H1 (cell line): Measurements from ENCODE around the gene PRDM1.

Source experiments
- EP300 ChIP-seq, 2 experiments: IDR thresholded peaks; 1 replicate in 1 of 2; 2 replicates in 1 of 2; pipeline ENCODE4 v1.6.1; 2011 to 2012; ENCODE audit warnings: low read depth in 2 of 2, low read length in 2 of 2, mild to moderate bottlenecking in 2 of 2, borderline replicate concordance in 1 of 2, inconsistent platforms in 1 of 2, moderate library complexity in 1 of 2
- FOSL1 ChIP-seq: IDR thresholded peaks from 2 replicates; pipeline ENCODE4 v1.6.1; 2011; ENCODE audit warnings: mild to moderate bottlenecking, low read depth, low read length, moderate library complexity; ENCODE audit not compliant: insufficient read depth
- POLR2A ChIP-seq, 2 experiments: IDR thresholded peaks; 1 replicate in 1 of 2; 2 replicates in 1 of 2; pipeline ENCODE4 v1.6.1; 2011; ENCODE audit warnings: low read depth in 2 of 2, low read length in 2 of 2, mild to moderate bottlenecking in 2 of 2; ENCODE audit errors: control extremely low read depth in 1 of 2
- RFX5 ChIP-seq: IDR thresholded peaks from 2 replicates; pipeline ENCODE4 v1.6.1; 2011; ENCODE audit warnings: low read depth, low read length, improper control_type of control experiment, borderline replicate concordance
- RXRA ChIP-seq: IDR thresholded peaks from 2 replicates; pipeline ENCODE4 v1.6.1; 2011; ENCODE audit warnings: low read depth, mild to moderate bottlenecking, low read length, moderate library complexity; ENCODE audit not compliant: insufficient read depth
- SIN3A ChIP-seq, 2 experiments: IDR thresholded peaks in 1 of 2; conservative IDR thresholded peaks in 1 of 2; 2 replicates each; pipeline ENCODE4 v1.6.1; 2011 to 2012; ENCODE audit warnings: low read length in 2 of 2, improper control_type of control experiment in 1 of 2, low read depth in 1 of 2, mild to moderate bottlenecking in 1 of 2
- SUZ12 ChIP-seq: fragments of 200-600 bp; sonication (generic); IDR thresholded peaks from 2 replicates; pipeline ENCODE4 v1.6.1; 2012; ENCODE audit warnings: mild to moderate bottlenecking, inconsistent platforms, low read length, moderate library complexity, mixed read lengths
- TAF1 ChIP-seq: IDR thresholded peaks from 2 replicates; pipeline ENCODE4 v1.6.1; 2011; ENCODE audit warnings: mild to moderate bottlenecking, low read depth, low read length
- TCF12 ChIP-seq: IDR thresholded peaks from 2 replicates; pipeline ENCODE4 v1.6.1; 2011; ENCODE audit warnings: low read depth, mild to moderate bottlenecking, low read length
- TEAD4 ChIP-seq: IDR thresholded peaks from 2 replicates; pipeline ENCODE4 v1.6.1; 2012; ENCODE audit warnings: low read depth, low read length, inconsistent platforms, mixed read lengths
- TF ChIP-seq, protein P1 (sequence below), 3 experiments: IDR thresholded peaks; 1 replicate in 2 of 3; 2 replicates in 1 of 3; pipeline versions ENCODE4 v1.5.1 to v1.6.1; 2011; ENCODE audit warnings: low read length in 3 of 3, mild to moderate bottlenecking in 3 of 3, inconsistent platforms in 2 of 3, low read depth in 1 of 3, moderate library complexity in 1 of 3; ENCODE audit not compliant: insufficient read depth in 1 of 3; ENCODE audit errors: control extremely low read depth in 1 of 3
- TF ChIP-seq, protein P2 (sequence below): IDR thresholded peaks from 2 replicates; pipeline ENCODE4 v1.6.1; 2012; ENCODE audit warnings: low read length, inconsistent platforms
- TF ChIP-seq, protein P3 (sequence below): IDR thresholded peaks from 2 replicates; pipeline ENCODE4 v1.6.1; 2011; ENCODE audit warnings: low read length, improper control_type of control experiment

DNA sequence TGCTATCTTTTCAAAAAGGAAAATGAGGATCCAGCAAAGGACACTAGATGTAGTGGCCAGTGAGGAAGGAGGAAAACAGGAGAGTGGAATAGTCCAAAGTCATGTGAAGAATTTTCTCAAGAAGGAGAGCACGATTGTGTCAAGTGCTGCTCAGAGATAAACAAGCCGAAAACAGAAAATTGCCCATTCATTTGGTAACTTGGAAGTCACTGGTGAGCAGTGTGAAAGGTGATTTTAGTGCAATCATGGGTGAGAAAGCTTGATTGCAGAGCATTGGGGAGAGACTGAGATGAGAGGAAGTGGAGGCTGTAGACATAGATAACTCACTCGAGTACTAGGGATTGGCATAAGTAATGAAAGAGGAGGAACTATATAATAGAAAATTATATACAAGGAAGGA lies 26.0 kb upstream of the PRDM1 start:
- TF ChIP-seq EP300 (IDR thresholded peaks at IDR 0.05; ENCODE audit: borderline replicate concordance in 1 of 2, low read depth in 2 of 2, low read length in 2 of 2) (no peak), TAF1 (no peak), POLR2A (IDR thresholded peaks at IDR 0.05; ENCODE audit: control extremely low read depth in 1 of 2, low read depth in 2 of 2, low read length in 2 of 2) (no peak), RFX5 (no peak), TCF12 (no peak), SIN3A (conservative IDR thresholded peaks at IDR 0.05 in 1 of 2, IDR thresholded peaks at IDR 0.05 in 1 of 2; ENCODE audit: low read depth in 1 of 2, low read length in 2 of 2) (no peak), RXRA (no peak), TEAD4 (no peak), SUZ12 (no peak), FOSL1 (no peak)
- TF ChIP-seq, protein P1, sequence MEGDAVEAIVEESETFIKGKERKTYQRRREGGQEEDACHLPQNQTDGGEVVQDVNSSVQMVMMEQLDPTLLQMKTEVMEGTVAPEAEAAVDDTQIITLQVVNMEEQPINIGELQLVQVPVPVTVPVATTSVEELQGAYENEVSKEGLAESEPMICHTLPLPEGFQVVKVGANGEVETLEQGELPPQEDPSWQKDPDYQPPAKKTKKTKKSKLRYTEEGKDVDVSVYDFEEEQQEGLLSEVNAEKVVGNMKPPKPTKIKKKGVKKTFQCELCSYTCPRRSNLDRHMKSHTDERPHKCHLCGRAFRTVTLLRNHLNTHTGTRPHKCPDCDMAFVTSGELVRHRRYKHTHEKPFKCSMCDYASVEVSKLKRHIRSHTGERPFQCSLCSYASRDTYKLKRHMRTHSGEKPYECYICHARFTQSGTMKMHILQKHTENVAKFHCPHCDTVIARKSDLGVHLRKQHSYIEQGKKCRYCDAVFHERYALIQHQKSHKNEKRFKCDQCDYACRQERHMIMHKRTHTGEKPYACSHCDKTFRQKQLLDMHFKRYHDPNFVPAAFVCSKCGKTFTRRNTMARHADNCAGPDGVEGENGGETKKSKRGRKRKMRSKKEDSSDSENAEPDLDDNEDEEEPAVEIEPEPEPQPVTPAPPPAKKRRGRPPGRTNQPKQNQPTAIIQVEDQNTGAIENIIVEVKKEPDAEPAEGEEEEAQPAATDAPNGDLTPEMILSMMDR (IDR thresholded peaks at IDR 0.05; ENCODE audit: control extremely low read depth in 1 of 3, insufficient read depth in 1 of 3, low read depth in 1 of 3, low read length in 3 of 3): no peak
- TF ChIP-seq, protein P2, sequence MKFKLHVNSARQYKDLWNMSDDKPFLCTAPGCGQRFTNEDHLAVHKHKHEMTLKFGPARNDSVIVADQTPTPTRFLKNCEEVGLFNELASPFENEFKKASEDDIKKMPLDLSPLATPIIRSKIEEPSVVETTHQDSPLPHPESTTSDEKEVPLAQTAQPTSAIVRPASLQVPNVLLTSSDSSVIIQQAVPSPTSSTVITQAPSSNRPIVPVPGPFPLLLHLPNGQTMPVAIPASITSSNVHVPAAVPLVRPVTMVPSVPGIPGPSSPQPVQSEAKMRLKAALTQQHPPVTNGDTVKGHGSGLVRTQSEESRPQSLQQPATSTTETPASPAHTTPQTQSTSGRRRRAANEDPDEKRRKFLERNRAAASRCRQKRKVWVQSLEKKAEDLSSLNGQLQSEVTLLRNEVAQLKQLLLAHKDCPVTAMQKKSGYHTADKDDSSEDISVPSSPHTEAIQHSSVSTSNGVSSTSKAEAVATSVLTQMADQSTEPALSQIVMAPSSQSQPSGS: no peak
- TF ChIP-seq, protein P3, sequence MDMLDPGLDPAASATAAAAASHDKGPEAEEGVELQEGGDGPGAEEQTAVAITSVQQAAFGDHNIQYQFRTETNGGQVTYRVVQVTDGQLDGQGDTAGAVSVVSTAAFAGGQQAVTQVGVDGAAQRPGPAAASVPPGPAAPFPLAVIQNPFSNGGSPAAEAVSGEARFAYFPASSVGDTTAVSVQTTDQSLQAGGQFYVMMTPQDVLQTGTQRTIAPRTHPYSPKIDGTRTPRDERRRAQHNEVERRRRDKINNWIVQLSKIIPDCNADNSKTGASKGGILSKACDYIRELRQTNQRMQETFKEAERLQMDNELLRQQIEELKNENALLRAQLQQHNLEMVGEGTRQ: no peak
